Kidney glomerular epithelial cell (primary cell): ENCODE measurements around the gene IDUA.
A peak's percentile ranks its signal among the peaks of the same experiment; 100 is the strongest.

ENCODE experiments used
- DNase-seq: peaks from one replicate; lab custom pipeline; 2025; lab: John Stamatoyannopoulos, UW

The IDUA gene

DNA sequence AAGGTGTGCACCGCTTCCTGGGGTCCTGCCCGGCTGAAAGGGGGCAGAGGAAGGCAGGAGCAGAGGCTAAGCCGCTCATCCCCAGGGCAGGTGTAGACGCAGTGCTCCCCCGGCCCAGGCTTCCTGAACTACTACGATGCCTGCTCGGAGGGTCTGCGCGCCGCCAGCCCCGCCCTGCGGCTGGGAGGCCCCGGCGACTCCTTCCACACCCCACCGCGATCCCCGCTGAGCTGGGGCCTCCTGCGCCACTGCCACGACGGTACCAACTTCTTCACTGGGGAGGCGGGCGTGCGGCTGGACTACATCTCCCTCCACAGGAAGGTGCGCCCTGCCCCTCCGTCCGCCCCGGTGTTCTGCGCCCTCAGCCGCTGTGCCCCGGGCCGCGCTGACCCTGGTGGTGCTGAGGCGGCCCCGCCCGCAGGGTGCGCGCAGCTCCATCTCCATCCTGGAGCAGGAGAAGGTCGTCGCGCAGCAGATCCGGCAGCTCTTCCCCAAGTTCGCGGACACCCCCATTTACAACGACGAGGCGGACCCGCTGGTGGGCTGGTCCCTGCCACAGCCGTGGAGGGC, 14.8 kb downstream of the IDUA start:
- no peak for DNase-seq

DNA sequence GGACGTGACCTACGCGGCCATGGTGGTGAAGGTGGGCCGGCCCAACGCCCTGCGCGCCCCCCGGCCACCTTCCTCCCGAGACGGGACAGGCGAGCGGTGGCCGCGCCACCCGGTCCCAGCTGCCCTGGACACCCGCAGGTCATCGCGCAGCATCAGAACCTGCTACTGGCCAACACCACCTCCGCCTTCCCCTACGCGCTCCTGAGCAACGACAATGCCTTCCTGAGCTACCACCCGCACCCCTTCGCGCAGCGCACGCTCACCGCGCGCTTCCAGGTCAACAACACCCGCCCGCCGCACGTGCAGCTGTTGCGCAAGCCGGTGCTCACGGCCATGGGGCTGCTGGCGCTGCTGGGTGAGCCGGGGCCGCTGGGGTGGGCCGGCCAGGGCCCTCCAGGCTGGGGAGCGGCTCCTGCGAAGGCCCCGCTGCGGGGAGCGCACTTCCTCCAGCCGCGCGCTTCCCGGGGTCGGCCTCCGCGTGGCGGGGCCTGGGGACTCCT, 15.3 kb downstream of the IDUA start:
- DNase-seq, result no peak

DNA sequence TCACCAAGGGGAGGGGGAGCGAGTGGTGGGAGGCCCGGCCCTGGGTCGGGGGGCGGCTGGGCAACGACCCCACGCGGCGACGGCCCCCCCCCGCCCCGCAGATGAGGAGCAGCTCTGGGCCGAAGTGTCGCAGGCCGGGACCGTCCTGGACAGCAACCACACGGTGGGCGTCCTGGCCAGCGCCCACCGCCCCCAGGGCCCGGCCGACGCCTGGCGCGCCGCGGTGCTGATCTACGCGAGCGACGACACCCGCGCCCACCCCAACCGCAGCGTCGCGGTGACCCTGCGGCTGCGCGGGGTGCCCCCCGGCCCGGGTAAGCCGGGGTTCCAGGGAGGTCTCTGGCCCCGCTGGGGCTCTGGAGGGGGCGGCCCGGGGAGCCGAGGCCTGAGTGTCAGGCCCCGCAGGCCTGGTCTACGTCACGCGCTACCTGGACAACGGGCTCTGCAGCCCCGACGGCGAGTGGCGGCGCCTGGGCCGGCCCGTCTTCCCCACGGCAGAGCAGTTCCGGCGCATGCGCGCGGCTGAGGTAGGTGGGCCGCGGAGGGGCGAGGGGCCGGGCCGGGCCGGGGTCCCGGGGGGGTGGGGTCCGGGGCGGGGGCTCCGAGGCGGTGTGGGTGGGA, 15.9 kb downstream of the IDUA start:
- DNase-seq, result no peak

- DNase-seq, result no peak
Observed at GRCh38 chr4:1003271-1004070, 16.6 kb downstream of the IDUA start.

GRCh38 chr4:1004071-1004418, 17.2 kb downstream of the IDUA start:
- no peak for DNase-seq

DNA sequence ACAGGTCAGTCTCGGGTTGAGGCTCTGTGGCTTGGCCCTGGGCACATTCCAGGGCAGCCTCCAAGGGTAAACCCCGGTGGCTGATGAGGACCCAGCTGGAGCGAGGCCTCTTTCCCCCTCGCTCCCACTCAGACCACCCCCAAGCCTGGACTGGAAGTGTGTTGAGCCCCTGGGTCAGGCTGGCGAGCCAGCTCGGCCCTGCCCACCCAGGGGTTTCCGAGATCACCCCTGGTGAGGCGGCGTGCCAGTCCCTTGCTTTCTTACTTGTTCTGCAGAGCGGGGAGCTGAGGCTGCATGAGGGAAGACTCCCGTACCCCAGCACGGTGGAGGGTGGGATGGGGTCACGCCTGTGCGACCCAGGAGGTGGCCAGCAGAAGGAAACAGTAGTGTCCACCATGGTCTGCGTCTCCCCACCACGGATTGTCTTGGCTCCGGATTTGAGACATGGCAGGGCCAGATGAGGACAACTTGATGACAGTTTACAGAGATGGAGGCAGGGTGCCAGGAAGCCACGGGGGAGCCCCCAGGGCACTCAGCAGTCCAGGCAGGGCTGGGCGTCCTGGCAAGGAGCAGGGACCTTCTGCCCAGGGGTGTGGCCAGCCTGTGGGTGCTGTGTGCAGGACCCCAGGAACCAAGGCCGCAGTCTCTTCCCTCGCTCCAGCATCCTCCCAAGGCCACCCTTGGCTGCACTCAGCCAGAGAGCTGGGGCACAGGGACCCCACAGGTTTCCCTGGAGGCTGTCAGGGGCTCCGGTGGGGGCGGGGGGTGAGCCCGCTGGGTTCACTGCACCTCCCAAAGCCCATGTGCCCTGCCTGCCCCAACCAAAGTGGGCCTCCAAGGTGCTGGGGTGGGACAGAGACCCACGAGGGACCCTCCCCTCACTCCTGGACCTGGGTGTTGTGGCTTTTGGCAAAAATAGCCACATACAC, 18.0 kb downstream of the IDUA start:
- no peak for DNase-seq

DNA sequence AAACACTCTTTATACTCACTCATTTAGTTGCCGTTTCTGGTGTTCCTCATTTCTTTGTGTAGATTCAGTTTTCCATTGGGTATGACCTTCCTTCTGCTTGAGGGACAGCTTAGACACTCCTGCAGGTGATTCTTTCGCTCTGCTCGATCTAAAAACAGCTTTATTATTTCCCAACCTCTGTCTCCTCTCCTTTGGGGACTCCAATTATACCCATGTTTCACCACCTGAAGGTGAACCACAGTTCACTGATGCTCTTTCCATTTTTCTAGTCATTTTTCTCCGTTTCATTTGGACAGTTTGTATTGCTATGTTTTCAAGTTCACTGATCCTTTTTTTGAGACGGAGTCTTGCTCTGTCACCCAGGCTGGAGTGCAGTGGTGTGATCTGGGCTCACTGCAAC, 20.0 kb downstream of the IDUA start:
- DNase-seq, result no peak

GRCh38 chr4:1008840-1009541, 22.1 kb downstream of the IDUA start:
- no peak for DNase-seq

- DNase-seq, result peak; percentile 15
Observed at GRCh38 chr4:1009542-1010394, 22.9 kb downstream of the IDUA start.

DNA sequence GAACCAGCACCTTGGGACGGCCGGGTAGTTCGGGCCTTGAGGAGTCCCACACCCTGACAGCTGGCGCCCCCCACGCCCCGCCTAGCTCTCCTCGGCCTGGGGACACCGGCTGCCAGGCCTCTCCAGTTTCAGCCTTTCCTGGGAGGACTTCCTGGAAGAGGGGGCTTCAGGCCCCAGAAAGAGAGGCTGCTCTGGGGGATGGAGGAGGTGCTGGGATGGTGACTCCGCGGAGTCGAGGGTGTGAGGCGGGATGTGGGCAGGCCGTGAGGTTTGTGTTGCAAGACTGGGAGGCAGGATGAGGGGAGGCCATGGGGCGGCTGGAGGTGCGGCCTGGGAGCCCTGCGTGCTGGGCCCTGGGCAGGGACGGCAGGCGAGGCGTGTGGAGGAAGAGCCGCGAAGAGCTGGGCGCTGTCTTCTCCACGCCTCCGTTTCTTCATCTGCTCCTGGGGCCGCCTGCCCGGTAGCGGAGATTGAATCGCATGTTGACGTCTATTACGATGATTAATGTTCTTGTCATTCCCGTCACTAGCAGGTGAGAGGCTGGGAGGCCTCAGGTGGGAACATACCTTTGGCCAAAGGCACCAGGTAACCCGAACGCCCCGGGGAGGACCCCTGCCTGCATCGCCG, 23.7 kb downstream of the IDUA start:
- peak; percentile 56 for DNase-seq

DNA sequence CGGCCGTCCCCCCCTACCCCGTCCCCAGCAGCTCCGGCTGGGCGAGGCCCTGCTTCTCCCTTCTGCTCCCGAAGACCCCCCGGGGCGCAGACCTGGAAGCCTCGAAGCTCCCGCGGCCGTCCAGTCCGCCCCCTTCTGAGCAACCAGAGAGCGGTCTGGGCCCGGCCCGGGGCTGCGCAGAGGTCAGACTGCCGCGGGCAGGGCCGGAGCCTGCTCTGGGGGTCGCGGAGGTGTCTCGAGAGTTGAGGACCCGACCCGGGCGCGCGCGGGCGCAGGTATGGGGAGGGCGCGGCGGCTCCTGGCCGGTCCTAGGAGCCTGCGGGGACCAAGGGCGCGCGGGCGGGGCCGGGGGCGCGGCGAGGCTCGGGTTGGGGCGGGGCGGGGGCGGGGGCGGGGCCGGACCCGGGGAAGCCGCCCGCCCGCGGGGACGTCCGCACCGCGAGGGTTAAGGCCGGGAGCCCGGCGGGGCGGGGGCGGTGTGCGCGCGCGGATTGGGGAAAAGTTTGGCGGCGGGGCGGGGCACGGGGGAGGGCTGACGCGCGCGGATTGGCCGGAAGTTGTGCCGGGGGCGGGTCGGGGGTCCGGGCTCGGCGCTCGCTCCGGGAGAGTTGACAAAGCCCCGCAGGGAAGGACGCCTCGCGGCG, 24.3 kb downstream of the IDUA start, which contains the start of gene FGFRL1:
TSS of gene FGFRL1 (plus strand) at position 605 of the 644 bp plus-strand sequence. CDS start 860 bp downstream, outside the sequence.
- DNase-seq, result peak; percentile 51

DNA sequence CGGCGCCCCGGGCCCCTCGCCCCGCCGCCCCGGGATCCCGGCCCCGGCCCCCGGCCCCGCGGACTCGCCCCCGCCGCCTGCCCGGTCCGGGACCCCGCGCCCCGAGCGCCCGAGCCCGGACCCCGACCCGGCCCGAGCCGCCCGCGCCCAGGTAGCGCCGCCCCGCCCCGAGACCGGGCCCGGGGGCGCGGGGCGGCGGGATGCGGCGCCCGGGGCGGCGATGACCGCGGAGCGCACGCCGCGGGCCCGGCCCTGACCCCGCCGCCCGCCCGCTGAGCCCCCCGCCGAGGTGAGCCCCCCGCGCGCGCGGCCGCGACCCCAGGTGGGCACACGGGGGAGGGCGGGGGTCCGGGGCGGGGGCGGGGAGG, 24.8 kb downstream of the IDUA start:
- no peak for DNase-seq

DNA sequence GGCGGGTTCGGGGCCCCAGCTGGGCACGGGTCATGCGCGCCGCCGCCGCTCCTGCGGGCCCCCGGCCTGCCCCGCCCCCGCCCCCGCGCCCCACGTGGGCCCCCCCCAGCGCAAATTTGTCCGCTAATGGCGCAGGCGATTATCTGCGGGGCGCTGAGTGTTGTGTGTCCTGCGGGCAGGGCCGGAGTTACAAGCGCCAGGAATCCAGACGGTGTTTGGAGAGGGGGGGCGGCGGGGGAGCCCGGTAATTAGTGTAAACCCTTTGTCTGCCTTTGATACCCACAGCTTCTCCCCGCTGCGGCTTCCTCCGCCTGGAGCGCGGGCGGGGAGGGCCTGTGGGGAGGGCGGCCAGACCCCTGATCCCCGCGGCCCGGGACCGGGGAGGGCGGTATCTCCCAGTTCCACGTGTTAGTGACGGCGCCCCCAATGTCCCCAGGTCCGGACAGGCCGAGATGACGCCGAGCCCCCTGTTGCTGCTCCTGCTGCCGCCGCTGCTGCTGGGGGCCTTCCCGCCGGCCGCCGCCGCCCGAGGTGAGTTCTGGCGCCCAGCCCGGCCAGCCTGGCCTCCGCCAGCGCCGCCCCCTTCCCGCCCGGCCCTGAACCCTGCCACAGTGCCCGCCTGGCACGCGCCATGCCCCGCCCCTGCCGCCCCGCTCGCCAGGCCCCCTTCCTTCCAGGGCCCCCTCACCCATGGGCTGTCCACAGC, 25.3 kb downstream of the IDUA start:
- peak; percentile 36 for DNase-seq

- DNase-seq, result no peak
Observed at GRCh38 chr4:1013225-1014073, 26.6 kb downstream of the IDUA start.

DNA sequence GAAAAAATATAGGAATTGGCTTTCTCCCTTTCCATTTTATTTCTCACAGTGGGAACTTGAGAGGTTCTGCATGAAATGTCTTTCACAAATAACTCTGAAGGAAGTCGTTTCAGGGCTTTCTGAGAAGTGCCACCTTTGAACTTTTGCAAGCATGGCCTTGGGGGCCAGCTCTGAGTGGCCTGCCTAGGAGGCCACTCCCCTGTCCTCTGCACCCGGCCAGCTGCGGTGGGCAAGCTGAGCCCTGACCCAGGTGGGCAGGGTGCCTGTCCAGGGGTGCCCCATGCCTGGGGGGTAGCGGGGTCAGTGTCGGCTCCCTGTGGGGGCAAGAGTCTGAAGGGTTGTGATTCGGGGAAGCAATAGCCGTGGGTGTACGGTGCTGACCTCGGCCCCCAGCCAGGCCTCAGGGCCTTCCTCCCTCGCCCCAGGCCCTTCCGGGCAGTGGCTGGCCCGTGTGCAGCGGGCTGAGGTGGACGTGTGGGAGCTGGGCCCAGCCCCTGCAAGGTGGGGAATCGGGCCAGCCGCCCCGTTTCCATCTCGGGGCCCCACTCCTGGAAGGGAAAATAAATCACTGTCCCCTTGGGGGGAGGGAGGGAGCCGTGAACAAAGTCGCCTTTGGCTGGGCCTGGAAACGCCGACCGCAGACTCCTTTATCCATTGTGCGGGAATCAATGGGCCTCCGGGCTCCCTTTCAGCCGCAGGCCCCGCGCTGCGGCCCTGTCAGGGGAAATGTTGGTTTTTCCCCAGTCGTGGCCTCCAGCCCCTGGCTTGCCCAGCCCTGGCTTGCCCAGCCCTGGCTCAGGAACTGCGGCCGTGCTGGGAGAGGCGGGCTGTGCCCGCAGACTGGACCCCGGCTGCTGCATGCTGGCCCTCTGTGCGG, 27.7 kb downstream of the IDUA start:
- no peak for DNase-seq

GRCh38 chr4:1015179-1015578, 28.3 kb downstream of the IDUA start:
- DNase-seq, result no peak

- DNase-seq, result no peak
Observed at GRCh38 chr4:1015746-1016145, 28.9 kb downstream of the IDUA start.
